Hematopoietic multipotent progenitor cell treated with erythropoietin and hydrocortisone succinate and interleukin-3 and kit ligand, for 17 days (in vitro differentiated cells): ENCODE measurements around the gene RCBTB2.

Experiments used
- DNase-seq: peaks from one replicate; pipeline ENCODE4 v3.0.0-alpha.2; 2015; ENCODE audit warnings: low spot score

The RCBTB2 gene

GRCh38 chr13:48448285-48448958 is 84.5 kb downstream of the RCBTB2 start:
- no peak for DNase-seq

GRCh38 chr13:48446464-48446863 is 86.4 kb downstream of the RCBTB2 start:
- DNase-seq: no peak

DNA sequence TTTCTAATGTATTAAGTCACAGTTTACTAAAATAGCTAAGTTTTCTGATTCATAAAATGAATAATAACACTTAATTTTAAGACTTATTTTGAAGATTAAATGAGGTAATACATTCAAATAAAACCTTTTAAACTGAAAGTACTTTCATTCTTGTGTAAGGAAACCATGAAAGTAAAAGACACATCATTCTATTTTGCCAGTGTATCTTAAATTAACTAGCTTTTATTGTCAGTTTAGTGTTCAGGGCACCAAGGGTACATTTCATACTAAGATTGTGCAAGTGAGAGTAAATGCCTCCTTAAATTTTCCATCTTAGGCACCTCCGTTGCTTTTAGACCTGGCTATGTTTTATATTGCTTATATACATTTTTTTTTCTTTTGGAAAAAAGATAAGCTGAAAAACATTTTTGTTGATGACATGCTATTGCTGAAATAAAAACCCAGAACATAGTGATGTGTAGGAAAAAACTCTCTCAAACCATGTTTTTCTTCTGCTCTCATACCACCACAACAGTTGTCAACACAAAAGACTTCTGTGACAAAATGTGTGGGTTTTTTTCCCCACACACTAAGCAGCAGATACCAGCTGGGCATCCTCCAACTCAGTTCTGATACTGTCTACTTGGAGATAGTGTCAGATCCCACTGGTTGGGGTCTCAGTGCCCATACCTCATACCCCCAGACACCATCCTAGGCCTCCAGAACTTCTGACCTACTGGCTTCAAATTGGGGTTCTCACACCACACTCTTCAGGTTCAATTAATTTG is 89.3 kb downstream of the RCBTB2 start:
- no peak for DNase-seq
